NCI-H2081 (cell line): ENCODE measurements around the gene INTS6.

Experiments used
- DNase-seq, 2 experiments: peaks; one replicate each; lab custom pipeline; 2025; lab: John Stamatoyannopoulos, UW

The INTS6 gene

DNA sequence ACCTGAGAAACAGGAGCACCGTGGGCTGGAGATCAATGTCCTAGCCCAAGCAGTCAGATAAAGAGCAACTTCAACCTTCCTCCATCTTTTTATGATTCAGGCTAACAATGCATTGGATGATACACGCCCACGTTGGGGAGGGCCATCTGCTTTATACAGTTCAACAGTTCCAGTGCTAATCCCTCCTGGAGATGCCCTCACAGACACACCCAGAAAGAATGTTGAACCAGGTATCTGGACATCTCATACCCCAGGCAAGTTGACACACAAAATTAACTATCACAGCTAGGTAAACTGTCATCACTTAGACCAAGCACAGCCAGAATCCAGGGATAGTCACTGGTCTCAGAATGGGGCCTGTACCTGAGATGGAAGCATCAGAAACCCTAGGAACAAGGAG lies 134.0 kb downstream of the INTS6 start:
- no peak for DNase-seq

DNA sequence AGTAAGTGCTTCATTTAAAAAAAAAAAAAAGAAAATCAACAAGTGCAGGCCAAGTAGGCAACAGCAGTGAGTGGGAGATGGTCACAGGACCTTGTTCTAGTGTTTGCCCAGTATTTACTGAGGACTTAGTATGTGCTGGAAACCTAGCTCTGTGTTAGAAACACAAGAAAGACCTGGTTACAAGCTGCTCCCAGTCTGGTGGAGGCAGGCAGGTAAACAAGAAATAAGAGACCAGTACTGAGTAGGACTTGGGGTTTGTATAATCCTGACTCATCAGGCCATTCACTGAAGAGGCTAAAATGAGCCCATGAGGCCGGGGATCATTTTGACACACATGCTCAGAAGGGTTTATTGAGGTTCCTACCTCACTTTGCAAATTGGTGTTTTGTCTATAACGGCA lies 134.8 kb downstream of the INTS6 start:
- DNase-seq, result no peak

DNA sequence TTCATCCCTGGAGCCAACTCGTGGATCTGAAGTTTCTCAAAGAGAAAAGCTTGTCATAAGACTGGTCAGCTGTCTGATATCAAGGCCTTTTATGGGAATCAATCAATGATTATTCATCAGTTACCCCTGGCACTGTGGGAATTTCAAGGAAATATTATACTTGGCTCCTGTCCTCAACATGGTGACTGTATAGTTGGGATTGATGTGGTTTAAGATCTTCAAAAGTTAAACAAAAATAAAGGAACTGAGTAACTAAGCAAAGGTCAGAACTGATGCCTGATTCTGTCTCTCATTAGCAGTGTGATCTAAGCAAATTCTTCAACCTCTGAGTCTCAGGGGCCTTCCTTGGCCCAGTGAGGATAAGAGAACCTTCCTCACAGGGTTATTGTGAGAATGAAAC lies 135.6 kb downstream of the INTS6 start:
- DNase-seq, result no peak

DNA sequence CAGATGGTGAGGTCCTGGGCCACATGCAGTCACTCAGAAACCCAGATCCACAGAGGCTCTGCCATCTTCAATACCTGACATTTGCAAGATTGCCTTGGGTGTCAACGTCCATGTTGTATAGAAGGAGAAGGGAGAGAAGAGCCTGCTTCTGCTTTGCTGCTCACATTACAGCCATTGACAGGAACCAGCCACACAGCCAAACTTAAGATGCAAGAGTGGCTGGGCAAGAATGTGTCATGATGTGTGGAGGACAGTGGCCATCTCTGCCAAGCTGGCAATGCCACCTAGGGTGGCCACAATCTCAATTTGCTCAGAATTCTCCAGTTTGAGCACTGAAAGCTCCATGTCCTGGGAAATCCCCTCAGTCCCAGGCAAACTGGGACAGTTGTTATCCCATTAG lies 139.2 kb downstream of the INTS6 start:
- DNase-seq, result no peak

DNA sequence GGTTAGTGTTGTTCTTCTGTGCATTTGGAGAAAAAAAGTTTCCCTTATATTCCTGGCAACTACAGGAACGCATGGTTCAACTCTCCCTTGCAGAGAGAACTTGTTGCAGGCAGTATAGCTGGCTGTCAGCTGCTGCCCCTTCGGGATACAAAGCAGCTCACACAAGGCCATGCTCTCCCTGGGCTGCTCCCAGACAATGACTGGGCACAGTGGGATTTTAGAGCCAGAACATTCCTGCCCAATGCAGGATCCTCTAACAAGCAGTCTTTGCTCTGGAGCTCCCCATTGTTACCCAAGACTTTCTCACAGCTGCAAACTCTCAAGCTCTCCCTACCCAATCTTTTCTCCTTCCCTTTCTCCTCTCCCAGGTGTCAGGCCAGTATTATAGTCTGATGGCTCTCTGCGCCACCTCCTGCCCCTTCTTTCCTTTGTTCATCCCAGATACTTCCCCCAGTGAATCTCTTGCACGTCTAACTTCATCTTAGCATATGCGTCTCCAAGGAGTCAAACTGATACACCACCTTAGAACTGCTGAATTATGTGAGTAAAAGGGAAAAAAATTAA lies 140.8 kb downstream of the INTS6 start:
- no peak for DNase-seq
